Gastrocnemius medialis (tissue), 4 donors: ENCODE results near the gene ACHE. TPM values are rescaled to one million over a fixed set of nuclear protein-coding genes. Genes with fewer than 3 reads are reported as not detected.

Experiments
- ATAC-seq, 2 donors: fragments of 150-250 bp; one replicate each; pipeline ENCODE4 v1.9.1; 2016
- DNase-seq, 2 donors: peaks; one replicate each; pipeline ENCODE4 v3.0.0-alpha.2; 2019
- H3K27ac ChIP-seq, 4 donors: fragments of 200-600 bp; sonication (generic); 1 replicate in 1 of 4; 2 replicates in 3 of 4; pipeline ENCODE4 v1.5.1; 2016 to 2018; ENCODE audit warnings: mild to moderate bottlenecking in 2 of 4, moderate library complexity in 1 of 4
- H3K27me3 ChIP-seq, 3 donors: fragments of 200-600 bp; sonication (generic) in 2 of 3; 1 replicate in 1 of 3; 2 replicates in 2 of 3; pipeline versions ENCODE4 v1.5.1 to v1.6.0; 2016 to 2019; ENCODE audit warnings: mild to moderate bottlenecking in 1 of 3, moderate library complexity in 1 of 3
- H3K36me3 ChIP-seq, 2 donors: fragments of 200-600 bp; sonication (generic) in 1 of 2; one replicate each; pipeline ENCODE4 v1.5.1; 2017 to 2018
- H3K4me1 ChIP-seq, 2 donors: fragments of 200-600 bp; sonication (generic) in 1 of 2; one replicate each; pipeline ENCODE4 v1.5.1; 2016 to 2017; ENCODE audit warnings: mild to moderate bottlenecking in 2 of 2
- H3K4me3 ChIP-seq, 4 donors: fragments of 200-600 bp; sonication (generic) in 3 of 4; 1 replicate in 1 of 4; 2 replicates in 3 of 4; pipeline ENCODE4 v1.5.1; 2016 to 2019; ENCODE audit warnings: mild to moderate bottlenecking in 2 of 4
- H3K9me3 ChIP-seq, 3 donors: fragments of 200-600 bp; sonication (generic) in 2 of 3; 1 replicate in 1 of 3; 2 replicates in 2 of 3; pipeline ENCODE4 v1.5.1; 2016 to 2019
- POLR2A ChIP-seq, 2 donors: fragments of 450-650 bp; IDR thresholded peaks; one replicate each; pipeline ENCODE4 v1.6.1; 2017; ENCODE audit warnings: antibody characterized with exemption in 2 of 2, mild to moderate bottlenecking in 2 of 2, moderate library complexity in 2 of 2
- in situ Hi-C, 4 donors: fragments of 200-750 bp; cut with MboI; loops; one replicate each; pipeline versions ENCODE4 v1.15.0 to v1.8.0; 2017; ENCODE audit warnings: low sequenced_read_pairs in 4 of 4
- intact Hi-C: fragments of 100-400 bp; cut with DNase I; formaldehyde crosslinking; loops from one replicate; pipeline ENCODE4 v1.15.1; 2023; ENCODE audit warnings: low total_unique reads
- total RNA-seq, 4 donors: library from RNA; depleted of rRNA; stranded (reverse); fragments of >200 nt; gene quantifications; one replicate each; pipeline versions ENCODE4 v1.1.0 to v1.2.3, GENCODE V29; 2016
- TF ChIP-seq, protein P1 (sequence below), 5 experiments: fragments of 450-650 bp in 3 of 5; fragments of 200-600 bp in 2 of 5; sonication (generic) in 2 of 5; IDR thresholded peaks in 4 of 5; conservative IDR thresholded peaks in 1 of 5; 1 replicate in 4 of 5; 2 replicates in 1 of 5; pipeline ENCODE4 v1.5.1; 2016 to 2019; ENCODE audit warnings: antibody characterized with exemption in 5 of 5, mild to moderate bottlenecking in 3 of 5, moderate library complexity in 3 of 5

The ACHE gene
- total RNA-seq, 4 donors from 2014 or later: 6.5 to 59.5 (median 11.4) TPM

DNA sequence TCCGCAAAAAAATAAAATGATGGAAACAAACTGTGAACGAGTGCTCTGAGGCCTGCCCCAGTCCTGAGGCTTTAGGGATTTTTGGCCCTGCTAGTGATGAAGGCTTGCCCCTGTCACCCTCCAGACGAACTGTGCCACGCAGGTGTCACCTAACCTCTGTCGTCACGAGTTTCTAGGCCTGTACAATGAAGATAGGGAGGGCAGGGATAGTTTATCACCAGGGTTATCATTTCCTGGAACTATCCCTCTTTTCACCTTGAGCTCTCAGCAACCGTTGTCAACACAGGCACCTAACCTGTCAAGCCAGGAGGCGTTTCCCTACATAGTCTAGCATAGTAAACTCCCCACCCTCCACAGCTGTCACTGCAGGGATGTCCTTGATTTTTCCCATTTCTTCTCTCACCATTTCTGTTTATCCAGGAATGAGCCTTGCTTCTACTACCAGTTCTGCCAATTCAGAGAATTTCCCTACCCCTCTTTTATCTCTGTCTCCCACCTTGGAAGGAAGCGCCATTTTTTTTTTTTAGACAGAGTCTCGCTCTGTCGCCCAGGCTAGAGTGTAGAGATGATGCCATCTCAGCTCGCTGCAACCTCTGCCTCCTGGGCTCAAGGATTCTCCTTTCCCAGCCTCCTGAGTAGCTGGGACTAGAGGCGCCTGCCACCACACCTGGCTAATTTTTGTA is 2.2 kb upstream of the ACHE start:
- intact Hi-C loops (loop anchor here (1.0 to 10.0 kb wide), 3 partner anchors 161 to 347 kb away; partner anchors contain the start of genes FIS1 and POP7), in situ Hi-C loops (loop anchor here in 1 of 4 donors (5.0 kb wide), 1 partner anchor 159 kb away; no protein-coding TSS in a partner anchor)
- H3K9me3 ChIP-seq: no peaks in the 10 kb centered on the region
- no peak overlapping the region for H3K27ac ChIP-seq
- DNase-seq: no peak
- H3K4me3 ChIP-seq: no peak overlapping the region
- peaks cover 0 to 6% (median 0%) of the 10 kb centered on the region in 3 donors for H3K27me3 ChIP-seq
- TF ChIP-seq POLR2A (IDR thresholded peaks at IDR 0.05): no peak
- TF ChIP-seq, protein P1, sequence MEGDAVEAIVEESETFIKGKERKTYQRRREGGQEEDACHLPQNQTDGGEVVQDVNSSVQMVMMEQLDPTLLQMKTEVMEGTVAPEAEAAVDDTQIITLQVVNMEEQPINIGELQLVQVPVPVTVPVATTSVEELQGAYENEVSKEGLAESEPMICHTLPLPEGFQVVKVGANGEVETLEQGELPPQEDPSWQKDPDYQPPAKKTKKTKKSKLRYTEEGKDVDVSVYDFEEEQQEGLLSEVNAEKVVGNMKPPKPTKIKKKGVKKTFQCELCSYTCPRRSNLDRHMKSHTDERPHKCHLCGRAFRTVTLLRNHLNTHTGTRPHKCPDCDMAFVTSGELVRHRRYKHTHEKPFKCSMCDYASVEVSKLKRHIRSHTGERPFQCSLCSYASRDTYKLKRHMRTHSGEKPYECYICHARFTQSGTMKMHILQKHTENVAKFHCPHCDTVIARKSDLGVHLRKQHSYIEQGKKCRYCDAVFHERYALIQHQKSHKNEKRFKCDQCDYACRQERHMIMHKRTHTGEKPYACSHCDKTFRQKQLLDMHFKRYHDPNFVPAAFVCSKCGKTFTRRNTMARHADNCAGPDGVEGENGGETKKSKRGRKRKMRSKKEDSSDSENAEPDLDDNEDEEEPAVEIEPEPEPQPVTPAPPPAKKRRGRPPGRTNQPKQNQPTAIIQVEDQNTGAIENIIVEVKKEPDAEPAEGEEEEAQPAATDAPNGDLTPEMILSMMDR (IDR thresholded peaks at IDR 0.05 in 4 of 5, conservative IDR thresholded peaks at IDR 0.05 in 1 of 5): no peak
- ATAC-seq: no peak
- peaks cover 16 to 34% of the 10 kb centered on the region in 2 donors for H3K4me1 ChIP-seq
- no peaks in the 10 kb centered on the region for H3K36me3 ChIP-seq

DNA sequence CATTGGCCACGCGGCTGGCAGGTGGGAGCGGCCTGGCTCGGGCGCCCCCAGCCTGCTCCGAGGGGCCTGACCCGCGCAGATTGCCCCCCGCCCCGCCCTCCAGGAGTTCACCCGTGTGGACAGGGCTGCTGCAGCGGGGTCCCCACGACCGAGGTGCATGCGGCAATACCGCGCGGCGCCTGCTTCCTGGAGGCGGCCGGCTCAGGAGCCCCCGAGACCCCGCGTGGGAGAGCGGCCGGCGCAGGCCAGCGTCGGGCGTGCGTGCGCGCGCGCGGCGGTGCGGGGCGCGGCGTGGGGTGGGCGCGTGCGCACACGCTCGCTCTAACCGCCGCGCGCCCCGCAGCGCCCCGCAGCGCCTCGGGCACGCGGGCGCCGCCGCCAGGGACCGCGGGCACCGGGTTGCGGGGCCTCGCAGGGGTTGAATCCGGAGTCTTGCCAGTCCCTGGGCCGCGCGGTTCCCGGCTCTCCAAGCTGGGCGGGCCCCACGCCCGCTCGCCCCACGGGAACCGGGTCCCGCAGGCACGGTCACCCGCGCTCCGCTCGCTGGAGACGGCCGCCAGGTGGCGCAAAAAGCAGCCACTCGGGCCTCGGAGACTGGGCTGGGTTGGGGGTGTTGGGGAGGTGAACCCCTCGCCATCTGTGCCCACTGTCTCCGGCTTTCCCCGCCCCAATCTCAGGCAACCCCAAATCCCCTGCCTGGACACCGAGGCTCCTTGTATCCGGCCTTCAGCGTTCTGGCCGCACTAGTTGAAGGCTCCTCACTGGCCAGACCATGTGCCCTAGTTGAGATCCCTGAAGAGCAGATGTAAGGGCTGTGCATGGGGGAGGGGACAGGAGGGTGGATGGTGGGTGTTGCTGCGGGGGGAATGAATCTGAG is 1.3 kb upstream of the ACHE start:
- in situ Hi-C loops: loop anchor here in 1 of 4 donors (5.0 kb wide), 1 partner anchor 160 kb away; no protein-coding TSS in a partner anchor
- intact Hi-C loops: loop anchor here (1.0 to 10.0 kb wide), 3 partner anchors 162 to 348 kb away; partner anchors contain the start of genes FIS1 and POP7

DNA sequence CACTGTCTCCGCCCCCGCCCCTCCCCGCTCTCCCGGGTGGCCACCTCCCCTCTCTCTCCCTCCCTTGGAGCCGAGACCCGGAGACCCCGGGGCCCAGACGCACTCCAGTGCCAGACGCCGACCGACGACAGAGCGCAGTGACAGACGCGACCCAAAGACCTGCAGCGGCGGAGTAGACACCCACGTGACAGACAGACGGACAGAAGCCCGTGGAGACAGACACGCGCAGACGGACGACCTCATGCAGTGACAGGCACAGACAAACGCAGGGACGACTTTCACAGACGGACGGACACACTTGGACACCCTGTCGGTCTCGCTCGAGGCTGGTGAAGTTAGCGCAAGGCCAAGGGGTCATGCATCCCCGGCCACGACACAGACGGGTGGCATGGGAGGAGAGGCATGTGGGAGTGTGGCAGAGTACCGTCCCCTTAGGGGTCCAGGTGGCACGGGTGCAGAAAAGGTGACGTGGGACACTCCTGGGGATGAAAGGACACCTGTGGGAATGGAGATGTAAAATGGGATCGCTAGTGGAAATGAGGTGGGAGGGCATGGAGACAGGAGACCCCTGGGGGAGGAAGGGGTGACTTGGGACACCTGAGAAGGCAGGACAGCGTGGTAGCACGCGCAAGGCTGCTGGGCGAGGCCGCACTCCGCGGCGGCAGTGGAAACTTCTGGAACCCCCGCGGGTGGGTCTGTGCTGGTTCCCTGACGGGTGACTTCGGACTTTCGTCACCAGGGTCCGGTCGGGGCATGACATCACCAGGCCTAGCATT is 456 bp upstream of the ACHE start:
- peak; percentile 28 to 33 for ATAC-seq
- peak in 1 of 2 donors; percentile 62 for DNase-seq
- Histone ChIP-seq H3K27ac (peak overlapping the region; percentile 82 to 95 (median 91)), H3K36me3 (no peaks in the 10 kb centered on the region), H3K4me3 (peak overlapping the region; percentile 67 to 90 (median 81)), H3K4me1 (peaks cover 18 to 36% of the 10 kb centered on the region in 2 donors), H3K27me3 (peaks cover 0 to 6% (median 0%) of the 10 kb centered on the region in 3 donors), H3K9me3 (no peaks in the 10 kb centered on the region)
- intact Hi-C loops: loop anchor here (1.0 to 10.0 kb wide), 4 partner anchors 19 to 349 kb away; partner anchors contain the start of genes FIS1, POP7 and TRIM56
- in situ Hi-C loops: loop anchor here in 1 of 4 donors (5.0 kb wide), 1 partner anchor 161 kb away; no protein-coding TSS in a partner anchor
- TF ChIP-seq, protein P1 (IDR thresholded peaks at IDR 0.05 in 4 of 5, conservative IDR thresholded peaks at IDR 0.05 in 1 of 5): no peak
- TF ChIP-seq POLR2A (IDR thresholded peaks at IDR 0.05): no peak

More for the DNA sequence above, 1.3 kb upstream of the ACHE start:
- no peak for TF ChIP-seq POLR2A (IDR thresholded peaks at IDR 0.05)
- TF ChIP-seq, protein P1 (IDR thresholded peaks at IDR 0.05 in 4 of 5, conservative IDR thresholded peaks at IDR 0.05 in 1 of 5): peak; percentile 43 to 88 (median 82)
- Histone ChIP-seq H3K27me3 (peaks cover 0 to 6% (median 0%) of the 10 kb centered on the region in 3 donors), H3K4me1 (peaks cover 18 to 34% of the 10 kb centered on the region in 2 donors), H3K4me3 (peak overlapping the region; percentile 52 to 82 (median 74)), H3K9me3 (no peaks in the 10 kb centered on the region), H3K36me3 (no peaks in the 10 kb centered on the region), H3K27ac (peak overlapping the region in 3 of 4 donors; percentile 87 to 95 (median 95))
- ATAC-seq (peak; percentile 12 to 32), DNase-seq (no peak)
